Fibroblast of skin of left biceps (primary cell): ENCODE results near the gene STK32B.

Experiments used
- DNase-seq, 2 experiments: peaks; one replicate each; pipeline ENCODE4 v3.0.0-alpha.2; 2013; ENCODE audit warnings: low read depth in 2 of 2

Gene STK32B

DNA sequence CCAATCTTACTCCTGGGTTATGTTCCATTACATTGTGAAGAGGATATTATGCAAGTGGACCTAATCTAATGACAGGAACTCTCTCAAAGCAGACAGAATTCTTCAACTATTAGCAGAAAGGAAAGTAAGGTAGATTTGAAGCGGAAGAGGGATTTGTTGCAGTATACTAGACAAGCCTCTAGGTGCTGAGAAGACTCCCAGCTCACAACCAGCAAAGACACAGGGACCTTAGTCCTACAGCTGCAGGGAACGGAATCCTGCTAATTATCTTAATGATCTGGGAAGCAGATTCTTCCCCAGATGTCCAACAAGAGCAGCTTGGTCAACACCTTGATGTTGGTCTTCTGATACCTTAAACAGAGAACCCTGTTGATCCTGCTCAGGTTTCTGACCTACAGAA lies 73.6 kb downstream of the STK32B start:
- DNase-seq, result no peak

DNA sequence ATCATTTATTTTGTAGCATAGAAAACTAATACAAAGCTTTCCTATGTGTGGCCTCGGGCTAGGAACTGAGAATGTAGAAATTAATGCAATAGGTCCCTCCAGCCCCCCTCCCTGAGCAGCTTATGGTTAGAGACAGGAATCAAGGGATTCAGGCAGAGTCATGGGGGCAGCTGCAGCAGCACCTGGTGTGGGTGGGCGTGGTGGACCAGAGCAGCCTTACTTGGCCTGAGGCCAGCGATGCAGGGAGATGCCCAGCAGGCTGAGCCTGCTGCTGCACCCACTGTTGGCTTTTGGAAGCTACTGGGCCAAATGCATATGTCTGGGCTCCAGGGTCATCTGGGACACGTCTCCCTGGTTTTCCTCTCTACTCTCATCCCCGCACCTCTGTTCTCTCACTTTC lies 74.0 kb downstream of the STK32B start:
- DNase-seq, result no peak

DNA sequence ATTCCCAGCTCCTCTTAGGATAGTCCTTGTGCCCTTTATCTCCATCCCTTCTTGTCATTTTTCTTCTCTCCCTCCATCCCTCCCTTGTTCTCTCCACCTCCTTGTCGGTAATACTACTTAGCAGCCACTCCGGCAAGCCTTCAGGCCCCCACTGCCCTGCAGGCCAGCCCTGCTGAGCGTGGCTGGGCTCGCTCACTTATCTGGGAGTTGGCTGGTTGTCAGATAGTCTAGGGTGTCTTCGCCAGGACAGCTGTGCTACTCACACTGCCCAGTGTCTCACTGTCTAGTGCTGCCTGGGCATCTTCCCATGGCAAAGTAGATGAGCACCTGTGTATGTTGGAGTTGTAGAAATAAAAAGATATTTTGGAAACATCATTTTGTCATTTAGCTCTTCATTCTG lies 75.0 kb downstream of the STK32B start:
- no peak for DNase-seq

DNA sequence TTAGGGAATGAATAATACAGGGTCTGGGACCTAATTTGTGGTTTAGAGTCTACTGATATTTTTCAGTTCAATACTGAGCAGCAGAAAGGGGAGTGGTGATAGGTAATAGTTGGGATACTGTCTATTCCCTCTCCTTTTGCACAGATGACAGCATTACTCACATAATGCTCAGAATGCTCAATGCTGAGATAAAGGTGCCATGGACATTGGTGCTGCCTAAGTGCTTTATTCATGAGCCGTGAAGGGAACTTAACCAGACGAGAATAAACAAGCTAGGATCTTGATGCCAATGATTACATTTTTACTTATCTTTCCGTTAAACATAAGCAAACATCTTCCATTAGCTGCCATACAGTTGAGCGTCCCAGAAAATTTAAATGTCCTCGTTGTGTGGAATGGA lies 75.6 kb downstream of the STK32B start:
- DNase-seq, result no peak

DNA sequence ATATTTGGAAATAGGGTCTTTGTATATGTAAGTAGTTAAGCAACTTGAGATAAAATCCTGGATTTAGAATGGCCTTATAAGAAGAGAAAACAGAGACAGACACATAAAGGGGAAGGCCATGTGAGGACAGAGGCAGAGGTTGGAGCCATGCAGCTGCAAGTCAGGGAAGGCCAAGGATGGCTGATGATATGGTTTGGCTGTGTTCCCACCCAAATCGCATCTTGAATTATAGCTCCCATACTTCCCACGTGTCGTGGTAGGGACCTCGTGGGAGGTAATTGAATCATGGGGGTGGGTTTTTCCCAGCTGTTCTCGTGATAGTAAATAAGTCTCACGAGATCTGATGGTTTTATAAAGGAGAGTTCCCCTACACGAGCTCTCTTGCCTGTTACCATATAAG lies 76.3 kb downstream of the STK32B start:
- DNase-seq, result no peak

DNA sequence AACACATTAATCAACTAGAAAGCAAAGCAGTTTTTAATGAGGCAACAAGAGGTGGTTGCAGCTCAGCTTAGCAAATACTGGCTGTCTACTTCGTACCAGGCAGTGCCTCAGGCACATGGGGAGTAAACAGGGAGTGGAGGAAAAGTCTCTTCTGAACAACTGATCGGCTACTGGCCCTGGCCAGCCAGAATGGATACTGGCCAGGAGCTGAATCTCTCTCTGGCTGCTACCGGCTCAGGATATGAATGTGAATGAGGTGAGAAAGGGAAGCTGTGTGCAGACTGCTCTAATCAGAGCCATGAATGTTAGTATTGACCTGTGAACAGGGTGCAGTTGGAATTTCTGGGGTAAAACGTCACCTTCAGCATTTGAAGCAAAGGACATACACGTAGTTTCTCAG lies 77.3 kb downstream of the STK32B start:
- no peak for DNase-seq

DNA sequence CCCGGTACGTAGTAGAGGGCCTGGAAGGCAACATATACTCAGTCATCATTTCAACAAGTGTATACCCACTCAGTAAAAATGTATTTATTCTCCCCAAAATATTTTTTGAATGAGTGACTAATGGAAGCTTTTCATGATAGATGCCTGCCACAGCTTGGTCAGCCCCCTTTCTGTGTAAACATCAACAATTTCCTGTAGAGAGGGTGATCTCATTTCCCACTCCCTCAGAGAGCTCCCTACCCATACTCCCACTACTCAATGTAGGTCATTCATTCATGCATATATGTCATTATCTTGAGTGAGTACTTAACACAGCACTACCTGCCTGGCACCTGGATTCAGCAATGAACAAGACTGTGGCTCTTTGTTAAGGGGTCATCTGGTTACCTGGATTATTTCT lies 81.9 kb downstream of the STK32B start:
- no peak for DNase-seq

DNA sequence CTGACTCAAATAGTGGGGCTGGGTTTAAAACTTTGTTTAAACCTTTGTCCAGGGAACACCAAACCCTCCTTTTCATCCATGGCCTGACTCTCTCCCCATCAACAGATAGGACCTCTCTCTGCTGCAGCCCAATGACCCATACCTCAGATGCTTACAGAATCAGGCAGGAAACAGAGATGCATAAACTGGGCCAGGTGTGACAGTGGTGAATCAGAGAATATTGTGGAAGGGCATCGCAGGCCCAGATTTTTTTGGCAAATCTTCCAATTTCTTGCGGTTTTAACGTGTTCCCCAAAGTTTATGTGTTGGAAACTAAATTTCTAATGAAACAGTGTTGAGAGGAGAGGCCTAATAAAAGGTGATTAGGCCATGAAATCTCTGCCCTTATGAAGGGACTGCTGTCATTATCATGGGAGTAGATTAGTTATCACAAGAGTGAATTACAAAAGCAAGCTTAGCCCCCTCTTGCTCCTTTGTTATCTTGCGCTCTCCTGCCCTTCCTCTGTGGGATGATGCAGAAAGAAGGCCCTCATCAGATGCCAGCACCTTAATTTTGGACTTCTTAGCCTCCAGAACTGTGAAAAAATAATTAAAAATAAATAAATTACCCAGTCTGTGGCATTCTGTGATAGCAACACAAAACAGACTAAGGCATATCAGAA lies 82.8 kb downstream of the STK32B start:
- DNase-seq, result no peak

DNA sequence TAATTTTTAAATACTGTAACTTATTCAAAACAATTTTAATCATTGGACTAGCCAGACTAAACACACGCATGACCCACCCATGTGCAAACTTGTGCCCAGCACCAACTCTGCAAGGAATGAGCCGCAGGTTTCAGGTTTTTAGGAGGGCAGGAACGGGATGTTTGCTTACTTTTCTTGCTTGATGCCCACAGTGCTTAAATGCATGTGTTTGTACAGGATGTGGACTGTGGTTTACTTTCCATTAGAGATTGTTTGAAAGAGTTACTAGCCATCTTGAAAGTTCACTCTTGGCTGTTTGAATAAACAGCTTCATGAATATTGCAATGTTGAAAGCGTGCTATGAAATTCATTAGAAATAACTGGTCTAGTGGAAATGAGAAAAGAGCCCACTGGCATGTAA lies 83.3 kb downstream of the STK32B start:
- DNase-seq, result no peak

DNA sequence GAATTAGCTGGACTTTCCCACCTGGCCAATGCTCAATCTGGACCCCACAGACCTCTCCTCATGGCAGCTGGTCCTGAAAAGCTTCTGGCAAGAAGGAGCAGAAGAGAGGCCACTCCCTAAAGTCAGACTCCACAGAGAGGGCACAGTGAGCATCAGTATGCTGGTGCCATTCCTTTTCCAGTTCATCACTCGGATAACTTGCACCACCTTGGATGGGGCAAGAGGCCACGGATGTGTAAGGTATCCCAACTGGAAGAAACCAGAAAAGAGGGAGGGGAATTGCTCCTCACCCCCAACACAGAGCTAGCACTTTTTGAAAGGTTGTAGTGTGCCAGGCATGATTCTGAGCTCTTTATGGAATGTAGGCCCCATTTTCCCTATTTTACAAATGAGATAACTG lies 85.9 kb downstream of the STK32B start:
- DNase-seq, result no peak

DNA sequence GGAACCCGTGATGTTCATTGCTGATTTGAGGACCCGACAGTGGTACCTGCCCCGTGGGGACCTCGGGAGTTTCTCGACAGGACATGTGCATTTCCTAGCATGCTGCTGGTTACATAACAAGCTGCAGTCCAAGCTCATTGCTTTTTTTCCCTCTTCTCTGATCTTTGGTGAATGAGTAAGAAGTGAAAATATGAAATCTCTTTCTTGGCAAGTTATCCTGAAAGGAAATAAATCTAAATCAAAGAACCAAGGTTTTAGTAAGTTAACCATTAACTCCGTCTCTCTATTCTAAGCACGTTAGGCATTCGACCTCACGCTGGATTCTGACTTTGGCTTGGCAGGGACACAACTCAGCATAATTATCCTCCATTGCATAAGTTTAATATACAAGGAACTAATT lies 86.6 kb downstream of the STK32B start:
- DNase-seq, result no peak

DNA sequence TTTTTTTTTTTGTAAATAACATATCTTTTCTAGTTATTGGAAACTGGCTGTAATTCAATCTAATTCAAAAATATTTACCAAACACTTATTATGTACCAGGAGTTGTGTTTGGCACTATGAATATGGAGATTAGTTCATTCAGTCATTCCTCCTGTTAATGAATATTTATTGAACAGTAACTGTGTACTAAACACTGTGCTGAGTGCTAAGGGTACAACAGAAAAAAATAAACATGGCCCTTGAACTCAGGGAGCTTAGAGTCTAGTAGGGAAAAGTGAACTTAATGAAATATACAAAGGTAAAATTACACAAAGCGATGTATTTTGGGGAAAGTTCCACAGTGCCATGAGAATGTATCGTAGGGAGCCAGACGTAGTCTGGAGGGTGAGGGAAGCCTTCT lies 87.1 kb downstream of the STK32B start:
- DNase-seq, result no peak

DNA sequence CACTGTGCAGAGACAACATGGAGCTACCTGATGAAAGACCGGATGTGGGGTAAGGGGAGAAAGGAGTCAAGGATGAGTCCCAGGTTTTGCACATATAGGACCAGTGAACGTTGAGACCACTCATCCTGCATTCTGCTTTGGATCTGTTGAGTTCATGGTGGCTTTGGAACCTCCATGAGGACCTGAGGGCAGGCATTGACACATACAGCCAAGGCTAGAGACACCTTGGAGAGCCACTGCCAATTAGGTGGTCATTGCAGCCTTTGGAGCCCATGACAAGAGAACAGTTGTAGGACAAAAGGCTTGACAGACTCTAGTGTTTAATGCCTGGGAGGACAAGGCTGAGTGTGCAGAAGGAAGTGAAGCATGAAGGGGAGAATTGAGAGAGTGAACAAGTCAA lies 87.9 kb downstream of the STK32B start:
- no peak for DNase-seq

DNA sequence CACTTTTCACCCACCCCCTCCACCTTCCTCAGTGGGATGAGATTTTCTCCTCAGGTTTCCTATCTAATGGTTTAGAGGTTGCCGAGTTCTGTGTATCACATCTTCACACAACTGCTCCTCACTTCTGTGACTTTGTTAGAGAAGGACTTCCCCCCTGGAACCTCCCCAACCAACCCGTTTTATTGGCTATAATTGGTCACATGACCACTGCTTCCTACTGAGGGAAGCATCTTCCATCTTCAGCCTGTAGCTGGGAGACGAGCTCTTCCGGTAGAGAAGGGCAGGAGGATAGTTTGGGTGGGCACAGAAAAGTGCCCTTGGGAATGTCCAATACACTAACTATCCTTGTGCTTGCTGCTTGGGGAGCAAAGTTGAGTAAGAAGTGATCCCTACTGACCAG lies 90.5 kb downstream of the STK32B start:
- no peak for DNase-seq

DNA sequence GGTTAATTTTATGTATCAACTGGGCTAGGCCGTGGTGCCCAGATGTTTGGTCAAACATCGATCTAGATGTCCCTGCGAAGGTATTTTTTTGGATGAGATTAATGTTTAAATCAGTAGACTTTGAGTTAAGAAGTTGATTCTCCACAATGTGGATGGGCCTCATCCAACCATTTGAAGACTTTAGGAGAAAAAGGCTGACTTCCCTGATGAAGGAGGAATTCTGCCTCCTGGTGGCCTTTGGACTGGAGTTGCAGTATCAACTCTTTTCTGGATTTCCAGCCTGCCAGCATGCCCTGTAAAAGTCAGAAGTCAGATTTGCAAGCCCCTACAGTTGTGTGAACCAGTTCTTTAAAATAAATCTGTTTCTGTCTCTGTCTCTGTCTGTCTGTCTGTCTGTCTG lies 91.4 kb downstream of the STK32B start:
- DNase-seq, result no peak

DNA sequence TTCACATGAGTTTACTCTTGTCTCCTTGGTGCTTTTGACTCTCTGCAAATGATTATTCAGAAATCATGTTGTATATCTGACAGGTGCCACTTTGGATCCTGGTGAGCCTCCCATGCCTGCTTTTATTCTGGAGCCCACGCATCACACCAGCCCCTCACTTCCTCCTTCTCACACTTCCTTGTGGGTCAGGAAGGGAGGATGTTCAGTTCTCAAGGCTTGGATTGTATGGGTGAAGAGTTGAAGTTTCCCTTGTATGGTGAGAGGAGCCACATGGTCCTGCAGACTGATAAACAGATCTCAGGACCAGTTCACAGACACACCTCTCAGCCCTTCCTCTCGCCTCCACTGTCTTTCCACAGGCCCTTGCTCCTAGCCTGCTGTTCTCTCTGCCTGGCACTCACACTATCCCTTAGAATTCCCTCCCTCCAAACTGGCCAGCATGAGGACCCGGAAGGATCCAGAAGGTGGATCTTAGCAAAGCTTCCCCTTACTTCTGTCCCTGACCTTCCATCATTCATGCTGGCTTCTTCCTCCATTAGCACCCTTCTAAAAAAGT lies 92.1 kb downstream of the STK32B start:
- DNase-seq, result no peak

DNA sequence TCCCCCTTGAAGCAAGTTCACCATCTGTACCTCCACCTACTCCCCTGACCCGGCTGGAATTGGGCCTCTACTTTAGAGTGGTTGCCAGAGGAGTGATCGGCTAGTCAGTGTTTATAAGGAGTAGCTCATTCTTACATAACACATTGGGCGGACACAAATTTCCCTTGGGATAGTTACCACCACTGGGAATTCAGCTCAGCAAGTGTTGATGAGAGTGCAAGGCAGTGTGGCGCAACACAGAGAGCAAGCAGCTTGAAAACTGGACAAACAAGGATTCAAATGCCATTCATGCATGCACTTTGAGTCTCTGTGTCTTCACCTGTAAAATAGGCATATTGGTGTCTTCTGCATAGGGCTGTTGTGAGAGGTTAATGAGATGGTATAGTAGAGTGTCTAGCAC lies 92.7 kb downstream of the STK32B start:
- no peak for DNase-seq

DNA sequence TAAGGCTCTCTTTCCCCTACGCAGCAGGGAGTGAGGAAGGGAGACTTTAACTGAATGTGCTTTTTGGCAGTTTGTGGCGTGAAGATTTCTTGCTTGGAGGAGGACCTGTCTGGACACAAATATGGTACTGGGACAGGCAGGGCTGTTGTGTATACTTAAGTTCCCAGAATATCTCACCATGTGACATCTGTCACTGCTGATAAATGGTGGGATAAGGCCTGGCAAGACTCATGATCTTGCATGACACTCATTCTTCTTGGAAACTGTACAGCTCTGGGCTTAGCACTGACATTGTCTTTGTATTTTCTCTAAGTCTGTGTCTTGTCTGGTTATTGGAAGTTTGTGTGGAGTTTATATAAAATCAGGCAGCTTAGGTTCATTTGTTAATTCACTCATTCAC lies 93.1 kb downstream of the STK32B start:
- no peak for DNase-seq

DNA sequence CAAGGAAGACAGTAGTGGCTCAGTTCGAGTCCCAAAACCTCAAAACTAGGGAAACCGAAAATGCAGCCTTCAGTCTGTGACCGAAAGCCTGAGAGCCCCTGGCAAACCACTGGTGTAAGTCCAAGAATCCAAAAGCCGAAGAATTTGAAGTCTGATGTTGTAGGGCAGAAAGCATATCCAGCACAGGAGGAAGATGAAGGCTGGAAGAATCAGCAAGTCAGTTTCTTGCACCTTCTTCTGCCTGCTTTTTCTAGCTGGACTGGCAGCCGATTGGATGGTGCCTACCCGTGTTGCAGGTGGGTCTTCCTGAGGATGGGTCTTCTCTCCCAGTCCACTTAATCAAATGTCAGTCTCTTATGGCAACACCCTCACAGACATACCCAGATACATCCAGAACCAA lies 95.0 kb downstream of the STK32B start:
- DNase-seq, result no peak

DNA sequence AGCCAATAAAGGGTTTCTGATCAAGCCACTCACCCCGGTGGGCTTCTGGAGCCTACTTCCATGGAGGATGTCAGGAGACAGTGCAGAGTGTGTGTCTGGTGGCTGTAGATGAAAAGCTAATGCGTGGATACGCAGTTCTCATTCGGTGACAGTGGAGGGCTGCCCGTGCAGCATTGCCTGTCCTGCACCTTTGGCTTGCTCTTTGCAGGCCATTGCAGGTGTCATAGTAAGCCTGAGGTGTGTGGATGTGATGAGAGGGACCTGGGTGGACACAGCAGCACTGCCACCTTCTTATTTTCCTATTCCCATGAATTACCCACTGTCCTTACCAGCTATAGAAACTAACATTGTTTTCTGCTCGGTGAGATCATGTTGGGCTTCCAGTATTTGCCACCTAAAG lies 101.2 kb downstream of the STK32B start:
- no peak for DNase-seq

DNA sequence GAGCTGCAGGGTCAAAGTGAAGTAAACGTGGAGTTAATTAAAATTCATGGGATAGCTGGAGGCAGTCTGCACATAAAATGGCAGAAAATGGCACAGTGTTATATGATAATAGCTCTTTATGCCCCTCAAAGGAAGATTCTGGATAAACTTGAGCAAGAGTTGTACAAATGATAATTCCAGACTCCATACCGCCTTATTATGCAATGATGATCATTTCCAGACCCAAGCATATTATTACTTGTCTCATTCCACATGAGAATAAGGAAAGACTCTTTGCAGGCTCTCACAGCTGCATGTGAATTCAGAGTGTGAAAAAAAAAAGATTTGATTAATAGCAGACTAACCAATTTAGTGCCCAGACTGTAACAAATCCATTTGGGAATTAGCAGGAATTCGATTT lies 105.4 kb downstream of the STK32B start:
- peak; percentile 50 for DNase-seq

DNA sequence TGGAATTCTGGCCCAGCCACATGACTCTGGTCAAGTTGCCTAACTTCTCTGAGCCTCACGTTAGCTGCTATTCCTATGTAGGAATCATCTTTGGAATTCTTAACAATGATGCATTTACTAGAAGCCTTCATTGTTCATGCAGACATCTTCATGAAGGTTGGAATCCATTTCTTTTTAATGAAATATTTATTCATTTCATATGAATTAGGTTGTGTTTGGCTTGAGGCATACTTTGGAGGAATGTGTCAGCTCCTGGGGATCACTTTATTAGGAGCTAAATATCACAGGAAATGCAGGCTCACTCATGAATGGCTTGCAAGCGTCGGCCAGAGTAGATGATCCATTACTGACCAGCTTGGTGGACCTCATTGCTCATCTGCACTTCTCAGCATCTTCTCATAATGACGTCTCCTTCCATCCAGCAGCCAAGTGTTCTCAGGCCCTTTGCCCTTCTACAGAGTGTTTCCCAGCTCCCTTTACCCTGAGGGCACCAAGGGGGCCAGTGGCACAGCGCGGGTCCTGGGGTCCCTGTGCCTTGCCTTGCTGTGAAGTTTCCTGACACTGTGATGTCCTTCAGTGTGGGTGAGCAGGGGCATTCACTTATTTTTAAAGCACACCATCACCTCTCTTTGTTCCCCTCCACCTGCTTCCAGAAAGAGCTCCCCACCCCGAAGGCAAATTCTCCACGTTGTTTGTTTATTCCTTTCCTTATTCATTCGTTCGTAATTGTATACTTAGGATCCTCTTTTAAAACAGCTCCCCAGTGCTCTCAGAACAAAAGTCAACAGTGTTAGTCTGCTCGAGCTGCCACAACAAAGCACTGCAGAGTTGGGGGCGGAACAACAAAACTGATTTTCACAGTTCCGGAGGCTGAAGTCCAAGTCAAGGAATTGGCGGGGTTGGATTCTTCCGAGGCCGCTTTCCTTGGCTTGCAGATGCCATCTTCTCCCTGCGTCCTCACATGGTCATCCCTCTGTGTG lies 106.8 kb downstream of the STK32B start:
- DNase-seq, result peak in 1 of 2 experiments; percentile 6

DNA sequence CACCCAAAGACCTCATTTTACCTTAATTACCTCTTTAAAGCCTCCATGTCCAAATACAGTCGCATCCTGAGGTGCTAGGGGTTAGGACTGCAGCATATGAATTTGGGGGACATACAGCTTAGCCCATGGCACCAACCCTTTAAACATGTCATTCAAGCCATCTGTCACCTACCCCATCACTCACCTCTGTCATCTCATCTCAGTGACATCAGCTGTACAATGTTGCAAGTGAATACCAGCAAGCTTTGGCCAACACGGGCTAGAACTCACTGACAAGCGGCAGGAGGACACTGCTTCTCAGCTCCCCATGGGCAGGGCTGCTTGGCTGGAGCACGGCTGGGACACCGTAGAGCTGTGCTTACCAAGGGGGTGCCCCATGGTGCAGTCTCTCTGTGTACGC lies 107.5 kb downstream of the STK32B start:
- no peak for DNase-seq
